Amniotic stem cell (primary cell): ENCODE results near the gene KRTAP1-3.
"Not testable (repeated sequence)": the region's sequence is repeated elsewhere in the genome, so short reads cannot be mapped to it uniquely, and the experiment has no call there.

ENCODE experiments used
- DNase-seq: peaks from one replicate; lab custom pipeline; 2025; lab: John Stamatoyannopoulos, UW

Gene KRTAP1-3

DNA sequence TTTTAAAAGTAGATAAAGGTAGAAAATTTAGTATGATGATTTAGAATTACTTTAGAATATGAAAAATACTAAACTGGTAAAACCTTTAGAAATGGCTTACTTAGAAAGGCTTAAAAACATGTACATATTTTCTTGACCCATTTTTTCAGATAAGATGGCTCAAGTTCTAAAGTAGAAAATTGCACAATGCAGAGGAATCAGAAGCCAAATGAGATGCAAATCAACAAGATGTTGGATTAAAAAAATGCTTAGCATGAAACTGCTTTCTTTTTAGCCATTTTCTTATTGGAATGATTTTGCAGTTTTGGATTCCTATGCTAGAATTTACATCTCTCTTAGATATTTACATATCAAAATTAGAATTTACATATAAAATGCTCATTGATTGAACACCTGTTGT is 24.2 kb downstream of the KRTAP1-3 start:
- DNase-seq: no peak

DNA sequence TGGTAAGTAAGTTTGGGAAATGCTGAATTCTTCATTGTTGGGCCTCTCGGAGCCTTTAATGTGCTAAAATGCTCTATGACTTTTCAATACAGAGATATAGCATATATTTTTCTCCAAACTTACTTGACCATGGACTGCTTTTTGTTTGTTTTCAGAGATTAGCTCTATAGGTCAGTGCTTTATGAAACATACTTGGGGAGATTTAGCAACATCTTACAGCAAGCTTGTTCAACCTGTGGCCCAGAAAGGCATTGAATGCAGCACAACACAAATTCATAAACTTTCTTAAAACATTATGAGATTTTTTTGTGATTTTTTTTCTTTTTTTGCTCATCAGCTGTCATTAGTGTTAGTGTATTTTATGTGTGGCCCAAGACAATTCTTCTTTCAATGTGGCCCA is 24.7 kb downstream of the KRTAP1-3 start:
- no peak for DNase-seq

DNA sequence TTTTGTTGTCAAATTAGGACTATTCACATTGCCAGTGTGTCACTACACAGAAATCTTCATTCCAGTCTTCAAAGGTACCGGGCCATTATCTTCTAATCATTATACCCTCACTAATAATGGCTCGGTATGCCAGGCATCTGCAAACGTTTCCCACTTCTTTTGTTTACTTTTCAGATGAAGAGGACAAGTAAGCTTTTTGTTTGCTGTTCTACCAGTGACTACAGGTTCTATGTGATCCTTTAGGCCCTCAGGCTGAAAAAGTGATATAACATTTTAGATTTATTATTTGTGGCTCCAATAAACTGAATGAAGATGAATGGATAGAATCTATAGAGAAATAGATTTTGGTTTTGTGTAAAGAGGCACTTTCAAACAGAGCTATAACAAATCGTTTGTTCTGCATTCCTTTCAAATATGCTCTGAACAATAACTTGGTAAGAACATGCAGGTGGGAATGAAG is 25.3 kb downstream of the KRTAP1-3 start:
- DNase-seq: no peak

DNA sequence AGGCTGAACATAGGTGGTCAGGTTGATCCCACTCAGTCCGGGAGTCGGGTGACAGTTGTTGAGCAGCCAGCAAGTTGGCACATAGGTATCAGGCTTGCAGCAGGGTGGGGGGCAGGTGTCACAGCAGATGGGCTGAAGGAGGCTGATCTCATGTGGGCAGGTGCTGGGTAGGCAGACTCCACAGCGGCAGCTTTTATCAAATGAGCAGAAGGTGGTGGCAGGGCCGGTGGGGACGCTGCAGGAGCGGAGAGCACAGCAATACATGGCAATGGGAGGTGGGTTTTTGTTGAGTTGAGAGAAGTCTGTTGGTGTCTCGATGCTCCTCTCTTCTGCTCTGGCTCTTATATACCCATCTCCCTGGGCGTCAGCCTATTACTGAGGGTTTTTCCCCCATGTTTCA is 25.9 kb downstream of the KRTAP1-3 start, which contains the start of gene KRTAP3-1:
TSS of gene KRTAP3-1 (minus strand) at position 318 of the 400 bp plus-strand sequence. CDS start at position 264, 54 bp downstream.
- no peak for DNase-seq

DNA sequence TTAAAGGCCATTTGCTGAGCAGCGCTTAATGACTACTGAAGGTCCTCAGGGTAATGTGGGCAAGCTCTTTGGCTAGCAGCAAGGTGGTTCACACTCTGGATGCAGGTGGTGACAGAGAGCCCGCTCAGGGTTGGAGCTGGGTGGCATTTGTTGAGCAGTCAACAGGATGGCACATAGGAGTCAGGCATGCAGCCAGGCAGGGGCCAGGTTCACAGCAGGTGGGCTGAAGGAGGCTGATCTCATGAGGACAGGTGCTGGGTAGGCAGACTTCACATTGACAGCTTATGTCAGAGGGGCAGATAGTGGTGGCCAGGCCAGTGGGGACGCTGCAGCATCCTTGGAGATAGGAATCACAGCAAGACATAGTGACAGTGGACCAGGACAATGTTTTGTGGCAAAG is 30.3 kb downstream of the KRTAP1-3 start:
- no peak for DNase-seq

DNA sequence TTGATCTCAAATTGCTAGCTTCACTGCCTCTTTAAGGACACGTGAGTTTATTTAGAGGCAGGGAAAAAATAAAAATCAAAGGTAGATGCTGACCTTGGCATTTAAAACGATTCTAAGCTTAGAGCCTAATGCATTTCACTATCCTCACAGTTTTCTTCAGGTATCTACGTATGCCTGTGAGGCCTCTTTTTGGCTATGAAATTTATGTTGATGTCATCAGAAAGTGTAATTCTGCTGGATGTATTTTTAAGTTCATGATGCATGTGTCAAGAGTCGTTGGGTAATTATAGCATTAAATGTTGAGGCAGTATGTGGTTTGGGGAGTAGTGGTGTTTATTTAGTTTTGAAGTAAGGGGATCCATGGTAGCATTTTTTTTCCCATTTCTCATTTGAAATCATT is 30.7 kb downstream of the KRTAP1-3 start:
- no peak for DNase-seq

DNA sequence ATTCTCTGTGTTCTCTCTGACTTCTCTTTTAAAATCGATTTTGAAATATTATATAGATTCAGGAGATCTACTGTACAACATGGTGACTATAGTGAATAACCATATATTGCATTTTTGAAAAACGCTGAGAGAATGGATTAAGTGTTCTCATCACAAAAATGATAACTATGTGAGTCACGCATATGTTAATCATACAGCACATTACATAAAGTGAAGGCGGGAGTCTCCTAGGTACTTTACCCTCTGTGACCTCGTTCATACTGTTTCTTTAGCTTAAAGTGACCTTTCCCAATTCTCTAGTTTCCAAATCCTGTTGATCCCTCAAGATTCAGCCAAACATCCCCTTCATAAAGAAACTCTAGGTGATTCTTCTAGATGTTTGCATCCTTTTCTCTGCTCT is 31.9 kb downstream of the KRTAP1-3 start:
- no peak for DNase-seq

DNA sequence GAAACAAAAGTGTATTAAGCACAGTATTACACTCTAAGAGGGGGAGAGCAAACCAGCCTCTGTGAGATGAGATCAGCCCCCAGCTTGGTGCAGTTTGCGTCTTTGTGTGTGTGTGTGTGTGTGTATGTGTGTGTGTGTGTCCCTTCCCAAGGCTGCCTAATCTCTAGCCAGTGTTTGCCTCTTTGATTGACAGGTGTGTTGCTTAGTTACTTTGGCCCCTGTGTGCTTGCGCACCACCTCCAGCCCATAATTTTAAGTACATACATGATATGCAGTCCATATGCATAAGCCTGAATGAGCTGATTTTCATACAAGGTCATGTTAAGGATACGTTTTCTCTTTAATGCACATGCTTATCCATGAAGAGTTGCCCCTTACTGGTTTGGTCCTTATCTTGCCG is 32.9 kb downstream of the KRTAP1-3 start:
- DNase-seq: no peak

DNA sequence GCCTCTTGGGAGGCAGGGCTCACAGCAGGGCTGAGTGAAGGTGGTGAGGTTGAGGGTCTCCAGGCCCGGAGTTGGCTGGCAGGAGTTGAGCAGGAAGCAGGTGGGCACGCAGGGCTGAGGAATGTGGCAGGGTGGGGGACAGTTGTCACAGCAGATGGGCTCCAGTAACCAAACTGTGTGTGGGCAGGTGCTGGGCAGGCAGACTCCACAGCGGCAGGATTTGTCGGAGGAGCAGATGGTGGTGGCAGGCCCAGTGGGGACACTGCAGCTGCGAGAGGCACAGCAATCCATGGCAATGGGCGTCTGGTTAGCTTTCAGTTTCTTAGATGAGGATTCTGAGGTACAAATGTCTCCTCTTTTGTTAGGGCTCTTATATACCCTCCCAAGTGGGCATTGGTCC is 35.1 kb downstream of the KRTAP1-3 start, which contains the start of gene KRTAP3-2:
TSS of gene KRTAP3-2 (minus strand) at position 344 of the 400 bp plus-strand sequence. CDS start at position 291, 53 bp downstream.
- not testable (repeated sequence) for DNase-seq

DNA sequence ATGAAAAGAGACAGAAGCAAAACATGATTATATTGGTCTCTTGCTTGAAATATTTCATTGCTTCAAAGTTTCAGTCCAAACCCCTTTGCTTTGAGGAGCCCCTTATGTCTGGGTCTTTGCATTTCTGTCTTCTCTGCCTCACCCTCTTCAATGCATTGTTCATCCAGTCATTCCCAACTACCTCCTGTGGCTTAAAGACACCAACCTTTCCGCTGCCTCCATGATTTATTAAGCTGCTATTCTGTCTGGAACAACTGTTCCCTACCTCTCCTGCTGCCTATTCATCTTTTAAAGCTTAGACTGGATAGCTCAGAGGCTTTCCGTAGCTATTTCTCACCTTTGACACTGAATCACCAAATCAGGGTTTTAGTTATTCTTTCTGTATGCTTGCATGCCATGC is 37.3 kb downstream of the KRTAP1-3 start:
- DNase-seq: no peak

DNA sequence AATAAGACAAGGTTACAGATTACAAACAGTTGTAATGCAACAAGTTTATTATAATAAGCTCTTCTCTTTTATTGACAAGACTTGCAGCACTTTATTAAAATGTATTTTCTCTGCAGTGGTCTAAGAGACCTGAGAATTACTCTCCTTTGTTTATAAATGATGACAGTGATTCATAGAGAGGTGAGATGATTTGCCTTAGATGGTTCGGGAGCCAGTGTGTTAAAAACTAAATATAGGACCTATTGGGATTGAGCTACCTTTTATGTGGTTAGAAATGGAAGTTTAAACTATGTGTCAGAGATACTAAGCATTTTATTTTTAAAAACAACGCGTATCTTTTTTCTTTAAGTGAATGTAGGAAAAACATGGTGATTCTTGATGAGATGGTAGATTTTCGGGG is 37.8 kb downstream of the KRTAP1-3 start:
- no peak for DNase-seq

DNA sequence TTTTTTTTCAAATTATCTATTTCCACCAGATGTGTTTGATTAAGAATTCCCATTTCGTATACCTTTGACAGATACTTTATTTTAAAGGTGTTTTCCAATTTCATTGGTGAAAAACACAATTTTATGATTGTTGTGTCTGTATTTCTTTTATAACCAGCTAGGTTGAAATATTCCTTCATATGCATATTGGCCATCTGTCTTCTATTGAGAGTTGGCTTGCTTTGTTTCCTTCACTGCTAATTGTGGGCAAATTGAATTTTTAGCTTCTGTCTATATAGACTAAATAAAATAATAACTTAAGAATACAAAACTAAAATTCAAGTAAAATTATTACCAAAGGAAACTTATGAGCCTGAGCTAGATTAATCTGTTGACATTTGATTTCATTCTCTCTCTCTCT is 39.6 kb downstream of the KRTAP1-3 start:
- no peak for DNase-seq

DNA sequence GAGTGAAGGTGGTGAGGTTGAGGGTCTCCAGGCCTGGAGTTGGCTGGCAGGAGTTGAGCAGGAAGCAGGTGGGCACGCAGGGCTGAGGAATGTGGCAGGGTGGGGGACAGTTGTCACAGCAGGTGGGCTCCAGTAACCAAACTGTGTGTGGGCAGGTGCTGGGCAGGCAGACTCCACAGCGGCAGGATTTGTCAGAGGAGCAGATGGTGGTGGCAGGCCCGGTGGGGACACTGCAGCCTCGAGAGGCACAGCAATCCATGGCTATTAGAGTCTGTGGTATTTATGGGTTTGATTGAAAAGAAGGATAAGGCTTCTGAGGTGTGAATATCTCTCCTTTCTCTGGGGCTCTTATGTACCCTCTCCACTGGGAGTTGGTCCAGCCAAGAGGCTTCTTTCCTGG is 40.8 kb downstream of the KRTAP1-3 start, which contains the start of gene KRTAP3-3:
TSS of gene KRTAP3-3 (minus strand) at position 326 of the 400 bp plus-strand sequence. CDS start at position 259, 67 bp downstream.
- DNase-seq: no peak

DNA sequence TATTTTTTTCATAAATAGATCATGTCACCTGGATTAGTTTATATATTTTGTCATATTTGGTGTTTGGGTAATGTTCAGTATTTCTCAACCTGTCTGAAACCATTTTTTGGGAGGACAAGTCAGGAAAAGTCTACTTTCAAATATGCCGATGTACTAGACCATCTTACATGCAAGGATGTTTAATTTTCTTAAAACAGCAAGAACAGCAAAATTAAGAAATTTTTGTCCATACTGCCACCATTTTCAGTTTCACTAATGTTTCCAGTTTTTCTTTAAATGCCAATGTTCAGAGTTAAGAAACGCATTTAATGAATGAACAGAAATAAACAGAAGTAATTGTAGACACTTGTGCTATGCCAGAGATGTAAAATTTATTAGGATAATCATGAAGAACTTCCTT is 41.6 kb downstream of the KRTAP1-3 start:
- no peak for DNase-seq

DNA sequence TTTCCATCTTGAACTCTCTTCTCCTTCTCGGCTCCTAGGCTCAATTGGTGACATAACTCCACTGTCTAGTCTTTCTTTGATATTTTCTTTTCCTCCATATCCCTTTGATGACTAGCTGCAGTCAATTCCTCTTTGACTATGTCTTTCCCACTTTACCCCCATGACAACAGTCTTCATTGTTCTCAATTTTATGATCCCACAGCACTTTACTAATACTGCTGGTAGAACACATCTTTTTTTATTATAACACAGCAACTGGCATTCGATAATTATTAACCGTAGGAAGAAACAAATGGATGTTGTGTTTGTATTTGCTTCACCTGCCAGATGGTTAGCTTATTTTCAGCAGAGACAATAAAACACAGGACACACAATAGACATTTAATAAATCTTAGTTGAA is 42.0 kb downstream of the KRTAP1-3 start:
- no peak for DNase-seq

DNA sequence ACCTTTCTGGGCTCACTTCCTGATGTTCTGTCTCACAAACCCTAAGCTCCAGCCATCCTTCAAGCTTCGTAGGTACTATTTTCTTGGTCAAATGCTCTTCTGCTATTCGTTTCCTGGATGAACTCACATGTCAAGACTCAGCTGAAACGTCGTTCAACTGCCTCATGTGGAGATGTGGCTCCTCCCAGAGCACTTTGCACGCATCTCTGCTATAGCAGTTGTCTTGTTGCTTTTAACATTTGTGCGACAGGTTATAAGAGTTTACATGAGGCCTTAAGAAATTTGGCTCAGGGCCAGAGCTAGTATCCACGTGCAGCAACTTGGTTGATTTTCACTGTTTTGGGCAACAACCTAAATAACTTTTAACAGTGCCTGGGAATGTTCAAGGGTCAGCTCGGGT is 47.8 kb downstream of the KRTAP1-3 start:
- DNase-seq: no peak

DNA sequence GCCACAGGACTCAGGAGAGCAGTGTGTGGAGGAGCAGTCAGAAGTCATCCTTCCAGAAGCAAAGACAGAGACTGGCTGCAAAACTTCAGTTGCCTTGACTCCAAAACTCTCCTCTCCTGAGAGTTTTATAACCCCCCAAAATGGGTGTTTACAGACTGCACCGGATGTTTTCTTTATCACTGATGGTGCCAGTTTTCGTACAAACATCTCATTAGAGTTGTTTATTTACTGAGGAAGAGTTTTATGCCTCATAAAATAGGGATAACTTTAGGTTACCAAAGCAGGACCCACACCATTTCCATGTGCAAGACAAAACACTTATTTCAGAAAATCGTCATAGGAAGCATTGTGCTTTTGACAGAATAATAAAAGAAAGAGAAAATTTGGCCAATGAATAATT is 50.4 kb downstream of the KRTAP1-3 start, which contains the start of gene KRT40:
TSS of gene KRT40 (minus strand) at position 101 of the 400 bp plus-strand sequence. CDS start at position 48, 53 bp downstream.
- no peak for DNase-seq
